CD4-positive, alpha-beta memory T cell (primary cell): ENCODE measurements around the gene MNAT1. TPM values are rescaled to one million over a fixed set of nuclear protein-coding genes. Genes with fewer than 3 reads are reported as not detected.

Experiments used
- CTCF ChIA-PET: fragments of 350-600 bp; sonication (Branson Sonifier 250); formaldehyde crosslinking; loops from one replicate; lab custom pipeline; 2021; ENCODE audit warnings: inconsistent platforms; ENCODE audit not compliant: partially characterized antibody; lab: Charles Lee
- POLR2A ChIA-PET: fragments of 350-600 bp; sonication (Branson Sonifier 250); formaldehyde crosslinking; loops from one replicate; lab custom pipeline; 2021; ENCODE audit not compliant: partially characterized antibody; lab: Charles Lee
- DNase-seq, 5 donors: peaks; one replicate each; pipeline versions ENCODE4 v3.0.0 to v3.0.0-alpha.2; 2020 to 2022; ENCODE audit warnings: mixed read lengths in 1 of 5
- H3K27ac ChIP-seq: one replicate; pipeline ENCODE4 v1.7.0; 2013; ENCODE audit warnings: low read depth, low read length
- H3K27me3 ChIP-seq: 2 replicates; pipeline ENCODE4 v1.7.0; 2013; ENCODE audit warnings: mild to moderate bottlenecking, low read length, moderate library complexity; ENCODE audit not compliant: insufficient read depth
- H3K36me3 ChIP-seq: 2 replicates; pipeline ENCODE4 v1.7.0; 2013; ENCODE audit warnings: mild to moderate bottlenecking, low read length, moderate library complexity; ENCODE audit not compliant: insufficient read depth
- H3K4me1 ChIP-seq: 2 replicates; pipeline ENCODE4 v1.7.0; 2013; ENCODE audit warnings: mild to moderate bottlenecking, low read length, moderate library complexity; ENCODE audit not compliant: insufficient read depth
- H3K4me3 ChIP-seq, 2 donors: one replicate each; pipeline ENCODE4 v1.7.0; 2013; ENCODE audit warnings: low read length in 2 of 2, mild to moderate bottlenecking in 1 of 2
- H3K9me3 ChIP-seq, 2 donors: one replicate each; pipeline ENCODE4 v1.7.0; 2013; ENCODE audit warnings: low read length in 2 of 2, control low read depth in 1 of 2; ENCODE audit not compliant: control insufficient read depth in 1 of 2
- H3K27ac Mint-ChIP-seq, 7 donors: one replicate each; pipeline ENCODE4 v1.8.0; 2020 to 2021; ENCODE audit warnings: mixed read lengths in 7 of 7, mild to moderate bottlenecking in 6 of 7, inconsistent platforms in 3 of 7, moderate library complexity in 3 of 7
- H3K27me3 Mint-ChIP-seq, 2 donors: one replicate each; pipeline ENCODE4 v1.8.0; 2020 to 2021; ENCODE audit warnings: mixed read lengths in 2 of 2
- H3K36me3 Mint-ChIP-seq, 2 donors: one replicate each; pipeline ENCODE4 v1.8.0; 2020 to 2021; ENCODE audit warnings: mixed read lengths in 2 of 2, inconsistent platforms in 1 of 2, mild to moderate bottlenecking in 1 of 2
- H3K4me1 Mint-ChIP-seq, 4 donors: one replicate each; pipeline ENCODE4 v1.8.0; 2020 to 2021; ENCODE audit warnings: mixed read lengths in 4 of 4, mild to moderate bottlenecking in 1 of 4
- H3K4me3 Mint-ChIP-seq, 8 donors: one replicate each; pipeline ENCODE4 v1.8.0; 2020 to 2021; ENCODE audit warnings: mixed read lengths in 8 of 8, mild to moderate bottlenecking in 7 of 8, moderate library complexity in 6 of 8, inconsistent platforms in 3 of 8
- H3K9me3 Mint-ChIP-seq, 8 donors: one replicate each; pipeline ENCODE4 v1.8.0; 2020 to 2021; ENCODE audit warnings: mixed read lengths in 8 of 8, mild to moderate bottlenecking in 5 of 8, inconsistent platforms in 3 of 8, moderate library complexity in 1 of 8
- intact Hi-C: fragments of 100-400 bp; cut with micrococcal nuclease; formaldehyde crosslinking; loops from one replicate; pipeline ENCODE4 v1.15.1; 2023
- polyA plus RNA-seq, 2 donors: library from polyadenylated mRNA; unstranded; fragments of 300-500 nt; fragmentation: Illumina TruSeq; gene quantifications; one replicate each; pipeline ENCODE4 v1.2.3, GENCODE V29; 2021
- total RNA-seq, 2 experiments: library from RNA; stranded (reverse); gene quantifications; one replicate each; pipeline ENCODE4 v1.2.3, GENCODE V29; 2021

MNAT1 gene
- total and polyA plus RNA-seq, 4 experiments from 2014 or later, result 12.6 to 28.7 (median 16.0) TPM

- no peak for DNase-seq
- no peaks in the 10 kb centered on the region for H3K27me3 ChIP-seq
- no peaks in the 10 kb centered on the region for H3K4me1 ChIP-seq
- no peaks in the 10 kb centered on the region for H3K36me3 ChIP-seq
- H3K9me3 Mint-ChIP-seq, result peaks cover 3 to 27% (median 14%) of the 10 kb centered on the region in 8 donors
- ChIA-PET POLR2A (no interaction called here), CTCF (interaction anchor here (0.8 kb wide), 1 partner anchor 10 kb away, joined by 3 read pairs; no protein-coding TSS in a partner anchor)
- H3K9me3 ChIP-seq, result no peaks in the 10 kb centered on the region
- H3K27me3 Mint-ChIP-seq, result no peaks in the 10 kb centered on the region
- H3K27ac Mint-ChIP-seq, result no peak overlapping the region
- H3K4me3 ChIP-seq, result no peak overlapping the region
- H3K4me1 Mint-ChIP-seq, result peaks cover 0 to 2% (median 0%) of the 10 kb centered on the region in 4 donors
- no peak overlapping the region for H3K4me3 Mint-ChIP-seq
- peaks cover 55 to 72% of the 10 kb centered on the region in 2 donors for H3K36me3 Mint-ChIP-seq
- no peak overlapping the region for H3K27ac ChIP-seq
- intact Hi-C loops, result no loop called here
Measured at GRCh38 chr14:60856111-60856510, 121.5 kb downstream of the MNAT1 start.

GRCh38 chr14:60859525-60859924, 125.0 kb downstream of the MNAT1 start:
- Histone ChIP-seq H3K4me3 (no peak overlapping the region), H3K36me3 (no peaks in the 10 kb centered on the region), H3K27me3 (no peaks in the 10 kb centered on the region), H3K4me1 (no peaks in the 10 kb centered on the region), H3K9me3 (no peaks in the 10 kb centered on the region), H3K27ac (no peak overlapping the region)
- ChIA-PET CTCF (no interaction called here), POLR2A (no interaction called here)
- Mint-ChIP-seq H3K4me3 (no peak overlapping the region), H3K27ac (no peak overlapping the region), H3K9me3 (peaks cover 0 to 17% (median 8%) of the 10 kb centered on the region in 8 donors), H3K36me3 (peaks cover 31 to 40% of the 10 kb centered on the region in 2 donors), H3K4me1 (no peaks in the 10 kb centered on the region), H3K27me3 (no peaks in the 10 kb centered on the region)
- no peak for DNase-seq
- intact Hi-C loops, result no loop called here

GRCh38 chr14:60861545-60862140, 127.1 kb downstream of the MNAT1 start:
- H3K4me1 Mint-ChIP-seq, result no peaks in the 10 kb centered on the region
- intact Hi-C loops, result no loop called here
- H3K9me3 Mint-ChIP-seq, result peaks cover 0 to 10% (median 5%) of the 10 kb centered on the region in 8 donors
- H3K4me3 Mint-ChIP-seq, result no peak overlapping the region
- H3K4me3 ChIP-seq, result no peak overlapping the region
- H3K4me1 ChIP-seq, result no peaks in the 10 kb centered on the region
- H3K27me3 ChIP-seq, result no peaks in the 10 kb centered on the region
- H3K27ac Mint-ChIP-seq, result no peak overlapping the region
- no peak overlapping the region for H3K27ac ChIP-seq
- peaks cover 19 to 25% of the 10 kb centered on the region in 2 donors for H3K36me3 Mint-ChIP-seq
- no peak for DNase-seq
- H3K27me3 Mint-ChIP-seq, result no peaks in the 10 kb centered on the region
- H3K36me3 ChIP-seq, result no peaks in the 10 kb centered on the region
- ChIA-PET CTCF (no interaction called here), POLR2A (no interaction called here)
- no peaks in the 10 kb centered on the region for H3K9me3 ChIP-seq

GRCh38 chr14:60862283-60862682, 127.7 kb downstream of the MNAT1 start:
- ChIA-PET POLR2A (no interaction called here), CTCF (no interaction called here)
- DNase-seq, result no peak
- no peak overlapping the region for H3K4me3 Mint-ChIP-seq
- no peaks in the 10 kb centered on the region for H3K4me1 Mint-ChIP-seq
- H3K9me3 ChIP-seq, result no peaks in the 10 kb centered on the region
- no peaks in the 10 kb centered on the region for H3K36me3 ChIP-seq
- H3K36me3 Mint-ChIP-seq, result peaks cover 14 to 20% of the 10 kb centered on the region in 2 donors
- intact Hi-C loops, result no loop called here
- no peaks in the 10 kb centered on the region for H3K27me3 ChIP-seq
- H3K4me3 ChIP-seq, result no peak overlapping the region
- H3K27ac Mint-ChIP-seq, result no peak overlapping the region
- H3K9me3 Mint-ChIP-seq, result peaks cover 0 to 7% (median 2%) of the 10 kb centered on the region in 8 donors
- no peaks in the 10 kb centered on the region for H3K27me3 Mint-ChIP-seq
- H3K27ac ChIP-seq, result no peak overlapping the region
- no peaks in the 10 kb centered on the region for H3K4me1 ChIP-seq

GRCh38 chr14:60863249-60863648, 128.7 kb downstream of the MNAT1 start:
- no peak overlapping the region for H3K27ac ChIP-seq
- no peaks in the 10 kb centered on the region for H3K36me3 ChIP-seq
- H3K9me3 ChIP-seq, result no peaks in the 10 kb centered on the region
- H3K27me3 ChIP-seq, result no peaks in the 10 kb centered on the region
- Mint-ChIP-seq H3K9me3 (no peaks in the 10 kb centered on the region), H3K36me3 (peaks cover 8 to 11% of the 10 kb centered on the region in 2 donors), H3K27me3 (no peaks in the 10 kb centered on the region), H3K27ac (no peak overlapping the region), H3K4me1 (no peaks in the 10 kb centered on the region), H3K4me3 (no peak overlapping the region)
- no peaks in the 10 kb centered on the region for H3K4me1 ChIP-seq
- CTCF ChIA-PET, result no interaction called here
- intact Hi-C loops, result no loop called here
- POLR2A ChIA-PET, result no interaction called here
- no peak for DNase-seq
- H3K4me3 ChIP-seq, result no peak overlapping the region

- Mint-ChIP-seq H3K36me3 (no peaks in the 10 kb centered on the region), H3K27me3 (no peaks in the 10 kb centered on the region), H3K27ac (peak overlapping the region in 1 of 7 donors; percentile 47), H3K4me1 (no peaks in the 10 kb centered on the region), H3K9me3 (no peaks in the 10 kb centered on the region), H3K4me3 (no peak overlapping the region)
- intact Hi-C loops, result no loop called here
- H3K9me3 ChIP-seq, result no peaks in the 10 kb centered on the region
- DNase-seq, result no peak
- no peak overlapping the region for H3K27ac ChIP-seq
- no peaks in the 10 kb centered on the region for H3K27me3 ChIP-seq
- CTCF ChIA-PET, result interaction anchor here (1.3 kb wide), 1 partner anchor 9 kb away, joined by 3 read pairs; no protein-coding TSS in a partner anchor
- no peak overlapping the region for H3K4me3 ChIP-seq
- POLR2A ChIA-PET, result no interaction called here
- no peaks in the 10 kb centered on the region for H3K36me3 ChIP-seq
- H3K4me1 ChIP-seq, result no peaks in the 10 kb centered on the region
Measured at GRCh38 chr14:60865378-60866127, 131.0 kb downstream of the MNAT1 start.

- Histone ChIP-seq H3K27ac (no peak overlapping the region), H3K27me3 (no peaks in the 10 kb centered on the region), H3K36me3 (no peaks in the 10 kb centered on the region), H3K9me3 (no peaks in the 10 kb centered on the region), H3K4me1 (no peaks in the 10 kb centered on the region), H3K4me3 (no peak overlapping the region)
- ChIA-PET CTCF (no interaction called here), POLR2A (no interaction called here)
- H3K27me3 Mint-ChIP-seq, result no peaks in the 10 kb centered on the region
- H3K4me3 Mint-ChIP-seq, result no peak overlapping the region
- DNase-seq, result no peak
- intact Hi-C loops, result no loop called here
- no peaks in the 10 kb centered on the region for H3K9me3 Mint-ChIP-seq
- no peaks in the 10 kb centered on the region for H3K4me1 Mint-ChIP-seq
- H3K27ac Mint-ChIP-seq, result peak overlapping the region in 1 of 7 donors; percentile 13
- H3K36me3 Mint-ChIP-seq, result peaks cover 0 to 8% of the 10 kb centered on the region in 2 donors
Measured at GRCh38 chr14:60867503-60868172, 133.1 kb downstream of the MNAT1 start.
